HCT116 (cell line): ENCODE measurements around the gene CHCT1. TPM values are rescaled to one million over a fixed set of nuclear protein-coding genes. Genes with fewer than 3 reads are reported as not detected.

Experiments used
- ATAC-seq: fragments of 200-7000 bp; cut with Tn5 transposase; 2 replicates; pipeline ENCODE4 v1.9.1; 2020; ENCODE audit warnings: mild to moderate bottlenecking, moderate library complexity
- BruUV-seq: library from RNA; stranded (reverse); fragments of 400-500 nt; replicated peaks from 2 replicates; lab custom pipeline; 2021; lab: Mats Ljungman, UMichigan
- CTCF ChIA-PET: fragments of 300-600 bp; sonication (Branson Sonifier 250); formaldehyde crosslinking; loops from one replicate; lab custom pipeline; 2021; ENCODE audit warnings: antibody characterized with exemption; lab: Charles Lee
- POLR2A ChIA-PET: fragments of 300-600, 350-600 bp; sonication (Branson Sonifier 250); formaldehyde crosslinking; loops from one replicate; lab custom pipeline; 2021; ENCODE audit warnings: antibody characterized with exemption; lab: Charles Lee
- RAD21 ChIA-PET, 2 experiments: fragments of 300-600 bp; sonication (Branson Sonifier 250); formaldehyde crosslinking; loops; one replicate each; lab custom pipeline; 2023; ENCODE audit warnings: low total read pairs in 2 of 2; ENCODE audit not compliant: uncharacterized antibody in 2 of 2, unreplicated experiment in 2 of 2, low non-redundant PET in 1 of 2; lab: Charles Lee
- DNase-seq: peaks from one replicate; pipeline ENCODE4 v3.0.0-alpha.2; 2010; ENCODE audit warnings: low read depth, low spot score
- H2AFZ ChIP-seq: fragments of 200-600 bp; shearing (Covaris generic), sonication (generic); 2 replicates; pipeline ENCODE4 v1.6.1; 2017; ENCODE audit warnings: low read depth, mixed run types, mixed read lengths, antibody characterized with exemption, low read length; ENCODE audit not compliant: poor library complexity, severe bottlenecking
- H3K27ac ChIP-seq: 2 replicates; pipeline ENCODE4 v1.5.1; 2012; ENCODE audit warnings: low read depth, low read length
- H3K27me3 ChIP-seq: fragments of 200-600 bp; sonication (generic); 2 replicates; pipeline ENCODE4 v1.6.1; 2016; ENCODE audit warnings: mixed run types, low read length, mixed read lengths; ENCODE audit not compliant: insufficient read depth
- H3K36me3 ChIP-seq, 2 experiments: fragments of 200-500 bp in 1 of 2; fragments of 200-600 bp in 1 of 2; sonication (Bioruptor generic) in 1 of 2; sonication (generic) in 1 of 2; 2 replicates each; pipeline versions ENCODE4 v1.5.1 to v1.6.1; 2014 to 2016; ENCODE audit warnings: low read length in 2 of 2, inconsistent platforms in 1 of 2, mixed read lengths in 1 of 2, mixed run types in 1 of 2; ENCODE audit not compliant: insufficient read depth in 2 of 2, control insufficient read depth in 1 of 2
- H3K4me1 ChIP-seq, 2 experiments: fragments of 200-600 bp in 1 of 2; sonication (generic) in 1 of 2; 2 replicates each; pipeline versions ENCODE4 v1.5.1 to v1.6.1; 2012 to 2017; ENCODE audit warnings: low read length in 2 of 2, inconsistent platforms in 1 of 2, mild to moderate bottlenecking in 1 of 2, mixed read lengths in 1 of 2, mixed run types in 1 of 2, moderate library complexity in 1 of 2; ENCODE audit not compliant: insufficient read depth in 2 of 2, control insufficient read depth in 1 of 2
- H3K4me2 ChIP-seq: fragments of 200-600 bp; sonication (generic); 2 replicates; pipeline ENCODE4 v1.6.1; 2017; ENCODE audit warnings: mixed run types, low read length, mixed read lengths
- H3K4me3 ChIP-seq, 2 experiments: fragments of 200-600 bp in 1 of 2; sonication (generic) in 1 of 2; replicated peaks in 1 of 2; 2 replicates each; pipeline ENCODE4 v1.5.1; 2011 to 2016; ENCODE audit warnings: low read length in 2 of 2, control low read depth in 1 of 2, low read depth in 1 of 2, mild to moderate bottlenecking in 1 of 2, mixed read lengths in 1 of 2, mixed run types in 1 of 2
- H3K79me2 ChIP-seq: fragments of 200-600 bp; sonication (generic); 2 replicates; pipeline ENCODE4 v1.6.1; 2017; ENCODE audit warnings: mild to moderate bottlenecking, mixed run types, low read length, moderate library complexity, mixed read lengths; ENCODE audit not compliant: insufficient read depth
- H3K9ac ChIP-seq: fragments of 200-600 bp; sonication (generic); 2 replicates; pipeline ENCODE4 v1.6.1; 2016; ENCODE audit warnings: low read length, mixed read lengths
- H3K9me2 ChIP-seq: fragments of 200-600 bp; sonication (generic), shearing (Covaris generic); 2 replicates; pipeline ENCODE4 v1.6.1; 2017; ENCODE audit warnings: mixed run types, mild to moderate bottlenecking, moderate library complexity; ENCODE audit not compliant: insufficient read depth
- H3K9me3 ChIP-seq, 2 experiments: fragments of 200-500 bp in 1 of 2; fragments of 200-600 bp in 1 of 2; sonication (Bioruptor generic) in 1 of 2; sonication (generic) in 1 of 2; 2 replicates each; pipeline ENCODE4 v1.6.1; 2014 to 2017; ENCODE audit warnings: low read length in 2 of 2, mixed read lengths in 2 of 2, inconsistent platforms in 1 of 2, low read depth in 1 of 2, mild to moderate bottlenecking in 1 of 2, mixed run types in 1 of 2, moderate library complexity in 1 of 2; ENCODE audit not compliant: control insufficient read depth in 1 of 2, insufficient read depth in 1 of 2
- H4K20me1 ChIP-seq: fragments of 200-600 bp; sonication (generic), shearing (Covaris generic); 2 replicates; pipeline ENCODE4 v1.6.1; 2017; ENCODE audit warnings: mixed run types, mild to moderate bottlenecking, moderate library complexity; ENCODE audit not compliant: insufficient read depth
- CBX3 ChIP-seq: IDR thresholded peaks from 2 replicates; pipeline ENCODE4 v1.6.1; 2012; ENCODE audit warnings: low read depth
- CEBPB ChIP-seq: IDR thresholded peaks from 2 replicates; pipeline ENCODE4 v1.6.1; 2012; ENCODE audit warnings: low read depth
- EGR1 ChIP-seq: IDR thresholded peaks from 2 replicates; pipeline ENCODE4 v1.6.1; 2012; ENCODE audit warnings: low read depth
- ELF1 ChIP-seq: IDR thresholded peaks from 2 replicates; pipeline ENCODE4 v1.6.1; 2012; ENCODE audit warnings: low read depth, borderline replicate concordance
- POLR2A ChIP-seq: IDR thresholded peaks from 2 replicates; pipeline ENCODE4 v1.7.0; 2011; ENCODE audit warnings: borderline replicate concordance; ENCODE audit not compliant: insufficient read depth, insufficient read length; ENCODE audit errors: extremely low read depth
- POLR2AphosphoS5 ChIP-seq: IDR thresholded peaks from 2 replicates; pipeline ENCODE4 v1.6.1; 2011; ENCODE audit warnings: mild to moderate bottlenecking, low read depth, low read length, moderate library complexity
- RAD21 ChIP-seq: IDR thresholded peaks from 2 replicates; pipeline ENCODE4 v1.6.1; 2012; ENCODE audit warnings: low read depth, mild to moderate bottlenecking
- SIN3A ChIP-seq: IDR thresholded peaks from 2 replicates; pipeline ENCODE4 v1.6.1; 2012; ENCODE audit warnings: low read depth
- SP1 ChIP-seq: IDR thresholded peaks from 2 replicates; pipeline ENCODE4 v1.6.1; 2012; ENCODE audit warnings: low read depth
- SRF ChIP-seq: IDR thresholded peaks from 2 replicates; pipeline ENCODE4 v1.6.1; 2012; ENCODE audit warnings: low read depth
- TCF7L2 ChIP-seq: IDR thresholded peaks from 2 replicates; pipeline ENCODE4 v1.7.0; 2011; ENCODE audit warnings: borderline replicate concordance, inconsistent platforms; ENCODE audit not compliant: insufficient read depth, insufficient read length; ENCODE audit errors: extremely low read depth
- YY1 ChIP-seq: IDR thresholded peaks from 2 replicates; pipeline ENCODE4 v1.6.1; 2011; ENCODE audit warnings: low read length, low read depth, moderate library complexity, mild to moderate bottlenecking; ENCODE audit not compliant: insufficient replicate concordance; ENCODE audit errors: extremely low read depth
- ZFX ChIP-seq: fragments of 450-650 bp; IDR thresholded peaks from 2 replicates; pipeline ENCODE4 v1.6.1; 2017
- intact Hi-C: fragments of 100-400 bp; cut with micrococcal nuclease; formaldehyde crosslinking; loops from 2 replicates; pipeline ENCODE4 v1.10.0; 2022
- total RNA-seq: library from RNA; stranded (reverse); gene quantifications from one replicate; pipeline ENCODE4 v1.2.1, GENCODE V29; 2021; ENCODE audit not compliant: unreplicated experiment
- TF ChIP-seq, protein P1 (sequence below): IDR thresholded peaks from 2 replicates; pipeline ENCODE4 v1.6.1; 2011; ENCODE audit warnings: mild to moderate bottlenecking, low read length, moderate library complexity; ENCODE audit not compliant: insufficient replicate concordance; ENCODE audit errors: extremely low read depth
- TF ChIP-seq, protein P2 (sequence below): IDR thresholded peaks from 2 replicates; pipeline ENCODE4 v1.6.1; 2012
- TF ChIP-seq, protein P3 (sequence below): IDR thresholded peaks from 2 replicates; pipeline ENCODE4 v1.6.1; 2012
- TF ChIP-seq, protein P4 (sequence below), 3 experiments: fragments of 200-600 bp in 1 of 3; sonication (generic) in 1 of 3; IDR thresholded peaks in 2 of 3; conservative IDR thresholded peaks in 1 of 3; 2 replicates each; pipeline ENCODE4 v1.5.1; 2012 to 2017; ENCODE audit warnings: low read depth in 2 of 3, low read length in 2 of 3, antibody characterized with exemption in 1 of 3, borderline replicate concordance in 1 of 3, control low read depth in 1 of 3, mild to moderate bottlenecking in 1 of 3, mixed read lengths in 1 of 3, mixed run types in 1 of 3, moderate library complexity in 1 of 3; ENCODE audit not compliant: insufficient read depth in 1 of 3

CHCT1 gene
- total RNA-seq, 1 experiment from 2014 or later, result not detected

DNA sequence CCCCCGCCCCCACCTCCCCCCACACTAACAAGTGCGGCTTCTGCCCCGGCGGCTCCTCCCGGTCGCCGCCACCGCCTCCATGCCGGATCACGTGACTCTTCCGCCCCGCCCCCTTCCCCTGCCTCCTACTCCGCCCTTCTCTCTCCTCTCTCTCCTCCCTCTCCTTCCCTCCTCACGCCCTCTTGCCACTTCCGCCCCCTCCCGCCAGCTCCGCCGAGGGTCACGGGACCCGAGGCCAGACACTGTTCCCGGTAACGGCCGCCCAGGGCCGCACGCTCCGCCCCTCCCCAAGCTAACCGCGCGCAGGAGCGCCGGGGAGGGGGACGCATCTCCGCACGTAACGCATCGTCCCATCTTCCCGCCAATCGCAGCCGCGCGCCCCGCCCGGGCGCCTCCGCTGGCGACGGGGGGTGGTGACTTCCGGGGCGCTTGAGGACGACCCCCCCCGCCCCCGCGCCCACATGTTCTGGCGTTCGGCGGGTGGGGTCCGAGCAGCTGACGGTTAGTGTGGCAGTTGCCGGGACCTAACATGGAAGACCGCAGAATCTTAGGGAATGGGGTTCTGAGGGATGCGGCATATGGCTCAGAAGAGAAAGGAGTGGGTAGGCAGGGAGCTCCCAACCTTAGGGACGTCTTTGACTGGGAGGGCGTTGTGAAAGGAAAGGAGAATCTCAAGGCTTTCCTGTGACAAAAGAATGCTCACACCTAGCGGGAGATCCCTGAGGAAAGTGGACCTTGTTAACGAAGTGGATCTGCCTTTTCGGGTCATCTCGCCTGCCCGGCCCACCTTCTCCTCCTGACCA is 30.0 kb upstream of the CHCT1 start, which contains the start of gene USP32:
USP32 (minus strand) TSS at position 92 of the 803 bp plus-strand sequence. CDS start 194 bp downstream, outside the sequence.
- DNase-seq (peak; percentile 96), ATAC-seq (peak; percentile 92)
- peak within 1 kb of the TSS; percentile 9 for H2AFZ ChIP-seq
- H3K9me3 ChIP-seq, result no peaks in the 10 kb centered on the region
- H3K9ac ChIP-seq, result peak within 1 kb of the TSS; percentile 87
- ChIA-PET POLR2A (interaction anchor here (0.7 to 1.4 kb wide), 6 partner anchors 8 to 1195 kb away, joined by 3 to 7 read pairs (median 4); partner anchors contain the start of gene PPM1D), CTCF (interaction anchor here (0.6 to 2.2 kb wide), 8 partner anchors 8 to 250 kb away, joined by 3 to 9 read pairs (median 3); no protein-coding TSS in a partner anchor), RAD21 (interaction anchor here in 1 of 2 experiments (1.1 kb wide), 1 partner anchor 161 kb away, joined by 5 read pairs; no protein-coding TSS in a partner anchor)
- H3K36me3 ChIP-seq, result no peaks in the 10 kb centered on the region
- peak within 1 kb of the TSS; percentile 80 to 87 for H3K4me3 ChIP-seq
- intact Hi-C loops, result loop anchor here (1.0 kb wide), 1 partner anchor 208 kb away; the partner anchor contains the start of gene PPM1D
- no peaks in the 10 kb centered on the region for H3K27me3 ChIP-seq
- H3K79me2 ChIP-seq, result peaks cover 44% of the 10 kb centered on the region
- peak within 1 kb of the TSS; percentile 88 for H3K4me2 ChIP-seq
- H3K4me1 ChIP-seq, result peaks cover 19 to 32% of the 10 kb centered on the region in 2 experiments
- H3K9me2 ChIP-seq, result no peaks in the 10 kb centered on the region
- no TSS peak for BruUV-seq
- H3K27ac ChIP-seq, result peak within 1 kb of the TSS; percentile 94
- TF ChIP-seq ELF1 (peak; percentile 63), TCF7L2 (peak; percentile 29), POLR2A (peak; percentile 71), SP1 (peak; percentile 84), CBX3 (0 out of 2 replicates have a peak, but pooled peaks have one; percentile 44), SRF (no peak), CEBPB (no peak), ZFX (no peak), RAD21 (no peak), SIN3A (peak; percentile 96), POLR2AphosphoS5 (no peak; the same call in 1 of the 2 replicates), EGR1 (peak; percentile 99), YY1 (peak; percentile 71)
- TF ChIP-seq, protein P1, sequence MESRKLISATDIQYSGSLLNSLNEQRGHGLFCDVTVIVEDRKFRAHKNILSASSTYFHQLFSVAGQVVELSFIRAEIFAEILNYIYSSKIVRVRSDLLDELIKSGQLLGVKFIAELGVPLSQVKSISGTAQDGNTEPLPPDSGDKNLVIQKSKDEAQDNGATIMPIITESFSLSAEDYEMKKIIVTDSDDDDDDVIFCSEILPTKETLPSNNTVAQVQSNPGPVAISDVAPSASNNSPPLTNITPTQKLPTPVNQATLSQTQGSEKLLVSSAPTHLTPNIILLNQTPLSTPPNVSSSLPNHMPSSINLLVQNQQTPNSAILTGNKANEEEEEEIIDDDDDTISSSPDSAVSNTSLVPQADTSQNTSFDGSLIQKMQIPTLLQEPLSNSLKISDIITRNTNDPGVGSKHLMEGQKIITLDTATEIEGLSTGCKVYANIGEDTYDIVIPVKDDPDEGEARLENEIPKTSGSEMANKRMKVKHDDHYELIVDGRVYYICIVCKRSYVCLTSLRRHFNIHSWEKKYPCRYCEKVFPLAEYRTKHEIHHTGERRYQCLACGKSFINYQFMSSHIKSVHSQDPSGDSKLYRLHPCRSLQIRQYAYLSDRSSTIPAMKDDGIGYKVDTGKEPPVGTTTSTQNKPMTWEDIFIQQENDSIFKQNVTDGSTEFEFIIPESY, result peak; percentile 66
- TF ChIP-seq, protein P2, sequence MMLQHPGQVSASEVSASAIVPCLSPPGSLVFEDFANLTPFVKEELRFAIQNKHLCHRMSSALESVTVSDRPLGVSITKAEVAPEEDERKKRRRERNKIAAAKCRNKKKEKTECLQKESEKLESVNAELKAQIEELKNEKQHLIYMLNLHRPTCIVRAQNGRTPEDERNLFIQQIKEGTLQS, result no peak
- TF ChIP-seq, protein P3, sequence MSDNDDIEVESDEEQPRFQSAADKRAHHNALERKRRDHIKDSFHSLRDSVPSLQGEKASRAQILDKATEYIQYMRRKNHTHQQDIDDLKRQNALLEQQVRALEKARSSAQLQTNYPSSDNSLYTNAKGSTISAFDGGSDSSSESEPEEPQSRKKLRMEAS, result peak; percentile 97
- TF ChIP-seq, protein P4, sequence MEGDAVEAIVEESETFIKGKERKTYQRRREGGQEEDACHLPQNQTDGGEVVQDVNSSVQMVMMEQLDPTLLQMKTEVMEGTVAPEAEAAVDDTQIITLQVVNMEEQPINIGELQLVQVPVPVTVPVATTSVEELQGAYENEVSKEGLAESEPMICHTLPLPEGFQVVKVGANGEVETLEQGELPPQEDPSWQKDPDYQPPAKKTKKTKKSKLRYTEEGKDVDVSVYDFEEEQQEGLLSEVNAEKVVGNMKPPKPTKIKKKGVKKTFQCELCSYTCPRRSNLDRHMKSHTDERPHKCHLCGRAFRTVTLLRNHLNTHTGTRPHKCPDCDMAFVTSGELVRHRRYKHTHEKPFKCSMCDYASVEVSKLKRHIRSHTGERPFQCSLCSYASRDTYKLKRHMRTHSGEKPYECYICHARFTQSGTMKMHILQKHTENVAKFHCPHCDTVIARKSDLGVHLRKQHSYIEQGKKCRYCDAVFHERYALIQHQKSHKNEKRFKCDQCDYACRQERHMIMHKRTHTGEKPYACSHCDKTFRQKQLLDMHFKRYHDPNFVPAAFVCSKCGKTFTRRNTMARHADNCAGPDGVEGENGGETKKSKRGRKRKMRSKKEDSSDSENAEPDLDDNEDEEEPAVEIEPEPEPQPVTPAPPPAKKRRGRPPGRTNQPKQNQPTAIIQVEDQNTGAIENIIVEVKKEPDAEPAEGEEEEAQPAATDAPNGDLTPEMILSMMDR (IDR thresholded peaks at IDR 0.05 in 2 of 3, conservative IDR thresholded peaks at IDR 0.05 in 1 of 3; ENCODE audit: borderline replicate concordance in 1 of 3, insufficient read depth in 1 of 3, low read depth in 2 of 3, low read length in 2 of 3), result peak in 1 of 3 experiments; percentile 39; a peak in 3 of 6 replicates
- TF ChIP-seq, all 23 proteins: peak for 11
- H4K20me1 ChIP-seq, result no peaks in the 10 kb centered on the region
